BE2C (cell line): Measurements from ENCODE around the gene SERHL2.
A peak's percentile ranks its signal among the peaks of the same experiment; 100 is the strongest.
"Not testable (repeated sequence)": the region's sequence is repeated elsewhere in the genome, so short reads cannot be mapped to it uniquely, and the experiment has no call there.

Source experiments
- DNase-seq: peaks from one replicate; pipeline ENCODE4 v3.0.0-alpha.2; 2020
- H3K27me3 ChIP-seq: fragments of 250-450 bp; sonication (Bioruptor Pico); 2 replicates; pipeline ENCODE4 v1.5.1; 2020; ENCODE audit warnings: mild to moderate bottlenecking
- H3K36me3 ChIP-seq: fragments of 250-450 bp; sonication (Bioruptor Pico); 2 replicates; pipeline ENCODE4 v1.5.1; 2020; ENCODE audit warnings: mild to moderate bottlenecking
- H3K4me1 ChIP-seq: fragments of 250-450 bp; sonication (Bioruptor Pico); 2 replicates; pipeline ENCODE4 v1.5.1; 2020
- H3K4me3 ChIP-seq: 2 replicates; pipeline ENCODE4 v1.5.1; 2011; ENCODE audit warnings: low read depth, low read length
- H3K9me3 ChIP-seq: fragments of 250-450 bp; sonication (Bioruptor Pico); 2 replicates; pipeline ENCODE4 v1.5.1; 2020
- TF ChIP-seq, protein P1 (sequence below): IDR thresholded peaks from 2 replicates; pipeline ENCODE4 v1.5.1; 2012; ENCODE audit warnings: mild to moderate bottlenecking, low read depth, low read length

SERHL2 gene

DNA sequence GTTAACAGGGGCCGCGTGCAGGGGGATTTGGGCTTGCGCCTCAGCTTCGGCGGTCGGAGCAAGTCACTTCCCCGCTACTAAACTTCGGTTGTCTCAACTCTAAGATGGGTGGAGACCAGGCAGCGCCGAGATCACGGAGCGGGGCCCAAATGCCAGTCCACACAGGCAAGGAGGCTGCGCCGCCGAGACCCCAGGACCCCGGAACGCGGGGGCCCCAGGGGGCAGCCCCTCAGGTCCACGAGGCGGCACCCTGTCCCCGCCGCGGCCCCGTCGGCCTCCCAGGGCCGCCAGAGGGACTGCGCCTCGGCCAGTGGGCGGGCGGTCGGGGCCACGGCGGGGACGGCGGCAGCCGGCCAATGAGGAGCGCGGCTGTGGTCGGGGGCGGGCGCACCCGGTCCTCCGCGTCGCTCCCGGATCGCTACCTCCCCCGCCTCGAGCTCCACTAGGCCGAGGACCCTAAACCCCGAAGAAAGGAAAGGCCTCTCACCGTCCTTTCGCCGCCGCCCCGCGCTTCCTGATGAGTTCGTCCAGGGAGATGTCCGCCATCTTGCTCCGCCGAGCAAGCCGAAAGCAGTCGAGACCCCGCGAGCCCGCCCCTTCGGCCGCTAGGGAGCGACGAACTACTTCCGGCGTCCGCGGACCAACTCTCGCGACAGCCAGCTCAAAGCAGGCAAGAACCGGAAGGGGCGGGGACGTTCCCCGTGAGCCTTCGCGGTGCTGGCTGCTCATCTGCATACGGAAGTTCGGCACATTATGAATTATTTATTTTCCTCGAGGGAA is 60.7 kb downstream of the SERHL2 start, which contains the start of gene POLDIP3:
POLDIP3 (minus strand) TSS at position 572 of the 780 bp plus-strand sequence; CDS start at position 546, 26 bp downstream.
- TF ChIP-seq, protein P1, sequence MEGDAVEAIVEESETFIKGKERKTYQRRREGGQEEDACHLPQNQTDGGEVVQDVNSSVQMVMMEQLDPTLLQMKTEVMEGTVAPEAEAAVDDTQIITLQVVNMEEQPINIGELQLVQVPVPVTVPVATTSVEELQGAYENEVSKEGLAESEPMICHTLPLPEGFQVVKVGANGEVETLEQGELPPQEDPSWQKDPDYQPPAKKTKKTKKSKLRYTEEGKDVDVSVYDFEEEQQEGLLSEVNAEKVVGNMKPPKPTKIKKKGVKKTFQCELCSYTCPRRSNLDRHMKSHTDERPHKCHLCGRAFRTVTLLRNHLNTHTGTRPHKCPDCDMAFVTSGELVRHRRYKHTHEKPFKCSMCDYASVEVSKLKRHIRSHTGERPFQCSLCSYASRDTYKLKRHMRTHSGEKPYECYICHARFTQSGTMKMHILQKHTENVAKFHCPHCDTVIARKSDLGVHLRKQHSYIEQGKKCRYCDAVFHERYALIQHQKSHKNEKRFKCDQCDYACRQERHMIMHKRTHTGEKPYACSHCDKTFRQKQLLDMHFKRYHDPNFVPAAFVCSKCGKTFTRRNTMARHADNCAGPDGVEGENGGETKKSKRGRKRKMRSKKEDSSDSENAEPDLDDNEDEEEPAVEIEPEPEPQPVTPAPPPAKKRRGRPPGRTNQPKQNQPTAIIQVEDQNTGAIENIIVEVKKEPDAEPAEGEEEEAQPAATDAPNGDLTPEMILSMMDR = 0 out of 2 replicates have a peak, but pooled peaks have one; percentile 15
- H3K4me1 ChIP-seq = peaks cover 6% of the 10 kb centered on the region; the same call in 1 of the 2 replicates
- H3K36me3 ChIP-seq = peaks cover 24% of the 10 kb centered on the region
- peak within 1 kb of the TSS; percentile 92 for H3K4me3 ChIP-seq
- H3K9me3 ChIP-seq = no peaks in the 10 kb centered on the region
- DNase-seq = peak; percentile 99
- H3K27me3 ChIP-seq = no peaks in the 10 kb centered on the region

DNA sequence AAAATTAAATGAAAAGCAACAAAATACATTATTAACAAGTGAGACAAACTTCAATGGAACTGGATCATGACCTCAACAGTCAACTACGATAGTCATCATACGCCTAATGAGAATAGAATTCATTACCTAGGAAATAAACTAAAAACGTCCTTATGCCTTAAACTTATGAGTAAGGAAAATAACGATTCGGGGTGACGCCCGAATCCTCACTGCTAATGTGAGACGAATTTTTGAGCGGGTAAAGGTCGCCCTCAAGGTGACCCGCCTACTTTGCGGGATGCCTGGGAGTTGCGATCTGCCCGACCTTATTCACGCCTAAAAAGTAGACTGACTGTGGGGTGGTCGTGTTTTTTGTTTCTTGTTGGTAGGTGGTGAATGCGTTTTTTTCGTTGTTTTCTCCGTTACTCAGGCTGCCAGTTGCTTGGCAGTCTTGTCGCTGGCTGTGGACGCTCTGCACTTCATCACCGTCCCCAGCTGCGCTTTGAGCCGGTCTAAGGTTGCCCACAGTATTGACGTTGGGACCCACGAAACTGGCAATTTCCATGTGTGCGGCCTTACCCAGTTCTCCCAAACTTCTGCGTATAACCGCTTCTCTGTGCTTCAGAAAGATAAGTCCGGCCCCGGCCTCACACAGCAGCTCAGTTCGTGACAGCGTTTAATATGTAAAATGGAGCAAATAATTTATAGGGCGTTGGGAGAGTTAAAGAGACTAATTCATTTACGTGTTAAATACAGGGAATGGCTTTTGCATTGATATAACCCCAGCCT is 61.5 kb downstream of the SERHL2 start:
- Histone ChIP-seq H3K27me3 (no peaks in the 10 kb centered on the region), H3K4me1 (peaks cover 6% of the 10 kb centered on the region; the same call in 1 of the 2 replicates), H3K4me3 (peak overlapping the region; percentile 92), H3K9me3 (no peaks in the 10 kb centered on the region), H3K36me3 (peaks cover 24% of the 10 kb centered on the region)
- peak; percentile 95 for DNase-seq
- TF ChIP-seq, protein P1 = no peak

DNA sequence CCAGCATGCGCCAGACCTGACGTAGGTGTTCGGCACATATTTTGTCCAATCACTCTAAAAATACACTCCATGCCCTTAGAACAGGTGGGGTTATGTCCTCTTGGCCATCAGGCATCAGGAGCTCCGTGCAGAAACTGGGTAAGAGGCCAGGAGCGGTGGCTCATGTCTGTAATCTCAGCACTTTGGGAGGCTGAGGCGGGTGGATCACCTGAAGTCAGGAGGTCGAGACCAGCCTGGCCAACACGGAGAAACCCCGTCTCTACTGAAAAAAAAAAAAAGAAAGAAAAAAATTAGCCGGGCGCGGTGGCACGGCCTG is 62.1 kb downstream of the SERHL2 start:
- not testable (repeated sequence) for H3K9me3 ChIP-seq, H3K4me1 ChIP-seq, DNase-seq, H3K27me3 ChIP-seq
- peak overlapping the region; percentile 50 for H3K4me3 ChIP-seq
- H3K36me3 ChIP-seq = peaks cover 19% of the 10 kb centered on the region

DNA sequence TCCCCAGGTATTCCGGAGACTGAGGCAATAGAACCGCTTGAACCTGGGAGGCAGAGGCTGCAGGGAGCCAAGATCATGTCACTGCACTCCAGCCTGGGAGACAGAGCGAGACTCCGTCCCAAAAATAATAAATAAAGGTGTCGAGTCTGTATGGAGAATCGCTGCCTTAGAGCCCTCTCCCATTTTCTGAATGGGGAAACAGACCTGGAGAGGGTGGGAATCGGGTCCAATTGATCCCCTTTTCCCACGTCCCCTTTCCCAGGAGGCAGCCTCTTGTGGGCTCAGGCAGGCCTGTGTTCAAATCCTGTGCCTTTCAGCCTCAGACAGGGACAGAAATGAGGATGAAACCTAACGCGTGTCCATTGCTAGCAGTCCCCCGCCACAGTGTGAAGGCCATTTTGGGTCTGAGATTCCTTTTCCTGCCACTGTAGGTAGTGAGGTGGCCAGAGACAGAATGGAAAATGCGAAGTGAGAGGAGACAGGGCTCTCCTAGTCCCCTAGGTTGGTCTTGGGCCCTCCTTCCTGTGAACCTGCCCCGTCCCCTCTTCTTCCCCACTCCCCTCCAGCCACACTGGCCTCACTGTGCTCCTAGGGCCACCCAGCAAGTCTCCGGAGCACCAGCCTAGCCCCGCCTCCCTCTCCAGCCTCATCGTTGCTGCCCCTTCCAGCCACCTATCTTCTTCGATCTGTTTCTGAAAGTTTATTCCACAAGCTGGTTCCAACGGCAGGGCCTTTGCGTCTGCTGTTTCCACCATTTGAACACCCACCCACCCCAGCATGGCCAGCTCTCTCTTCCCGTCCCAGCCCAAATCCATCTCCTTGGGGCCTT is 63.6 kb downstream of the SERHL2 start:
- no peak for DNase-seq
- H3K9me3 ChIP-seq = no peaks in the 10 kb centered on the region
- no peaks in the 10 kb centered on the region for H3K27me3 ChIP-seq
- peaks cover 7% of the 10 kb centered on the region for H3K36me3 ChIP-seq
- TF ChIP-seq, protein P1 = no peak
- peaks cover 6% of the 10 kb centered on the region; the same call in 1 of the 2 replicates for H3K4me1 ChIP-seq
- no peak overlapping the region for H3K4me3 ChIP-seq

DNA sequence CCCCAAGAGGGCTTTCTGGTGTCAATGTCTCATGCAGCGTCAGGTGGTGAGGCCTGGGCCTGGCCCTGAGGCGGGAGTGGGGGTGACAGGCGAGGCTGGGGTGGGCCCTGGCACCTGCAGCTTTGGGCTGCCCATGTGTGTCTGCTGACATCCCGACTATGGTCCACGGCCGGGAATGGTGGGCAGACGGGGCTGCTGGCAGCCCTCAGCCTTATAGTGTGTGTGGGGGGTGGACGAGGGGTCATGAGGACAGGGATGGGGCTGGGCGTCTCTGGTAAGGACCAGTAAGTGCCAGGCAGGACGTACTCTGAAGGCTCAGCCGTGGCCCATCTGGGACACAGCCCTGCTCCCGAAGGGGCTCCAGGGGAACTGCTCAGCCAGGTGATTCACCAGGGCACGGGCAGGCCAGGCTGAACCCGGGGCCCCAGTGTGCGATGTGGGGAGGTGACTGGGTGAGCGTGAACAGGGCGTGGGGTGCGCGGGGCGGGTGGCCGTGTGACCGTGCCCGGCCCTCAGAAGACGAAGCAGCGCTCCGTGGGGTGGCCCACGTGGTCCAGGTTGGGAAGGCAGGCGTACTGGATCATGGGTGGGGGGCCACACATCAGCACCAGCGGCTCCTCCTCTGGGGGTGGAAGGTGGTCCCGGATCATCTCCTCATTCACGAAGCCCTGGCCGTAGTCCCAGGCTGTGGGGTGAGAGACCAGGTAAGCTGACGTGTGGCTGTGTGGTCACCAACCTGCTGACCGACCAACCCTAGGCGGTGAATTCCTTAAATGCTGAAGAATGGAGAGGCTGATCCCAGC is 65.7 kb downstream of the SERHL2 start:
- no peak for DNase-seq
- H3K4me1 ChIP-seq = no peaks in the 10 kb centered on the region
- H3K36me3 ChIP-seq = peaks cover 5% of the 10 kb centered on the region
- no peak overlapping the region for H3K4me3 ChIP-seq
- H3K27me3 ChIP-seq = no peaks in the 10 kb centered on the region
- TF ChIP-seq, protein P1 = no peak
- H3K9me3 ChIP-seq = no peaks in the 10 kb centered on the region
